GM12873 (cell line): ENCODE measurements around the gene BAG3.

ENCODE experiments used
- TF ChIP-seq, protein P1 (sequence below): IDR thresholded peaks from 2 replicates; pipeline ENCODE4 v1.5.1; 2012; ENCODE audit warnings: low read depth, mild to moderate bottlenecking, moderate library complexity, low read length, control low read depth; ENCODE audit not compliant: insufficient read depth; ENCODE audit errors: missing control alignments

The BAG3 gene

DNA sequence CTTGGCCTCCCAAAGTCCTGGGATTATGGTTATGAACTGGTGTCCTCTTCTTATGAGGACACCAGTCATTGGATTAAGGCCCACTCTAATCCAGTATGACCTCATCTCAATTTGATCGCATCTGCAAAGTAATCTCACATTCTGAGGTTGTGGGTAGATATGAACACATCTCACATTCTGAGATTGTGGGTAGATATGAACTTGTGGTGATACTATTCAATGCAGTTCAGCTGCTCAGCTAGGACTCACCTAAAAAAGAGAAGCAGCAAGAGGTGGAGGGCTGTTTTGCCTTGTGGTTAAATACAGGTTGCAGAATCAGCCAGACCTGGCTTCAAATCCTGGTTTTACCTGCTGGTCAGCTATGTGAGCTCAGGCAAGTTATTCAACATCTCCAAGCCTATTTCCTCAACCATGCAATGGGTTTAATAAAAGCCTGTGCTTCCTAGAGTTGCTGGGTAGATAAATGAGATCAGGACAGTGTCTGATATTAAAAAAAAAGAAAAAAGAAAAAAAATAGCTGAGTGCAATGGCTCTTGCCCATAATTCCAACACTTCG, 8.5 kb upstream of the BAG3 start:
- TF ChIP-seq, protein P1, sequence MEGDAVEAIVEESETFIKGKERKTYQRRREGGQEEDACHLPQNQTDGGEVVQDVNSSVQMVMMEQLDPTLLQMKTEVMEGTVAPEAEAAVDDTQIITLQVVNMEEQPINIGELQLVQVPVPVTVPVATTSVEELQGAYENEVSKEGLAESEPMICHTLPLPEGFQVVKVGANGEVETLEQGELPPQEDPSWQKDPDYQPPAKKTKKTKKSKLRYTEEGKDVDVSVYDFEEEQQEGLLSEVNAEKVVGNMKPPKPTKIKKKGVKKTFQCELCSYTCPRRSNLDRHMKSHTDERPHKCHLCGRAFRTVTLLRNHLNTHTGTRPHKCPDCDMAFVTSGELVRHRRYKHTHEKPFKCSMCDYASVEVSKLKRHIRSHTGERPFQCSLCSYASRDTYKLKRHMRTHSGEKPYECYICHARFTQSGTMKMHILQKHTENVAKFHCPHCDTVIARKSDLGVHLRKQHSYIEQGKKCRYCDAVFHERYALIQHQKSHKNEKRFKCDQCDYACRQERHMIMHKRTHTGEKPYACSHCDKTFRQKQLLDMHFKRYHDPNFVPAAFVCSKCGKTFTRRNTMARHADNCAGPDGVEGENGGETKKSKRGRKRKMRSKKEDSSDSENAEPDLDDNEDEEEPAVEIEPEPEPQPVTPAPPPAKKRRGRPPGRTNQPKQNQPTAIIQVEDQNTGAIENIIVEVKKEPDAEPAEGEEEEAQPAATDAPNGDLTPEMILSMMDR: no peak

DNA sequence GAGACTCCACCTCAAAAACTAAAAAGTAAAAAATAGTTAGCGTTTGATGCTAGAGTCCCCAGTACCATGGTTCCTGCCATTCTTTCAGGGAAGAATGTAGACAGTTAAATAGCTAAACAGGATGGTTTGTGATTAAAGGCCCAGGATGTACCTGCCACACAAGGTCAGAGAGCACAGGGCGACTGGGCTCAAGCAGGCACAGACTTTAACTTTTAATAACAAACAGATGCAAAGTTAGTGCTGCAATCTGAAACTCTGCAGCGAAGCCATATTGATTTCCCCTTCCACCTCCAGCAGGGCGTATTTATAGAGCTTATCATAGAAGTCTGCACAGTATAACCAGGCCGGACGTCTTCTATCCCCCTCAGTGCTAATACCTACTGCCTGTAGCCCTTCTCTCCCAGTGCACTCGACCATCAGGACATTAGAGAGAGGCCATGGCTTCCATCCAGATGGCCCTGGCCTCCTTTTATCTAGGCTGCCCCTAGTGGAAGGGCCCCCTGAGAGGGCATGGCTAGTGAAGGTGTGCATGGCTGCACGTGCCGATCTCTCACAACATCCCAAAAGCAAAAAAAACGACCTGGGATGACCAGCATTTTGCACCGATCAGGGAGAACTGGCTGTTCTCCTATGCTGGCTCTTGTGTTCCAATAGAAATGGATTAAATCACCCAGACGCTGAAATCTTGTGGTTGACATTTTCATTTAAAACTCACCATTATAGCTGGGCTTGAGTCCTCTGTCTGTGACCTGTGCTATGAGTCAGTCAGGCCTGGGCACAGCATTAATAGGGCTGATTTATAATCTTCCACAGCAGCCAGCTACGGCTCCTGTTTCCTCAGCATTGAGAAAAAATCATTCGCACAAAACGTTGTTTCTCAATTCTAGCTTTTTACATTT, 7.6 kb upstream of the BAG3 start:
- TF ChIP-seq, protein P1: no peak

DNA sequence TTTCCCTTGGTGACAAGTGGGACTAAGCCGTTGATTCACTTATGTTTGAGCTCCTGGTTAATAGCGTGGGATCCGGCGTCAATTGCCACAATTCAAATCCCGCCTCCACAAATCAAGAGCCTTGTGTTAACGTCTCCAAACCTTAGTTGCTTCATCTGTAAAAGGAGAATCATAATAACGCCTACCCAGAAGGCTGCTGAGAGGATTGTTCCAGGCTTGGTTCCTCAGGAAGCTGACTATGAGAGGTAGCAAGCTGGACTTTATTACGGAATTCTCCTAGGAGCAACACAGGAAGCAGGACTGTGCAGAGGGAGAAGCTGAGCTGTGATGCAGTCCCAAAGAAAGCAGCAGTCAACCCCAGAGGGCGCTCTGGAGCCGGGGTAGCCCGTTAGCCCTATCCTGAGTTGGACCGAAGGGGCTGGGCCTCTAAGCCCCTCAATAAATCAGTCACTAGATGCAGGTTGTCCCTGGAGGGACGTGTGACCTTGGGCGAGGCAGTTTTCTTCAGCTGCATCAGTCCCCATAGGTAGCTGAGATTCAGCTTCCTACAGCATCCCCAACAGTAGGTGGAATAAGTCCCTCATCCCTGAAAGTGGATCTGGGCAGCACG, 6.9 kb upstream of the BAG3 start:
- TF ChIP-seq, protein P1: peak; percentile 31

DNA sequence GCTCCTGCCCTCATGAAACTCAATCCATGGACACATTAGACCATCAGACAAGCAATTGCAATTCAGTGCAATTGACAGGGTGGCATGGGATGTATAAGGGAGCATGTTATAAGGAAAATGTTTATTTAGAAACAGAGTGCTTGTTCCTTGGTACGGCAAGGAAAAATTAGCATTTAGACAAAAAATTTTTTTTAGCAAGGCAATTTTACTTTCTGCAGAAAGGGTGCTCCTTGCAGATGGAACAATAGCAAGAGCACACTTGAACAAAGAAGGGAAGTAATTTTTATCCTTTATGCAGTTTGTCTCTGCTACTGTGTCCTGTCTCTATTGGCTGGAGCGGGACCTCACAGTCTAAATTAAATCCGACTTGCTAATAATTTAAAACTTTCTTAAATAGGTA, 6.2 kb upstream of the BAG3 start:
- TF ChIP-seq, protein P1: no peak

DNA sequence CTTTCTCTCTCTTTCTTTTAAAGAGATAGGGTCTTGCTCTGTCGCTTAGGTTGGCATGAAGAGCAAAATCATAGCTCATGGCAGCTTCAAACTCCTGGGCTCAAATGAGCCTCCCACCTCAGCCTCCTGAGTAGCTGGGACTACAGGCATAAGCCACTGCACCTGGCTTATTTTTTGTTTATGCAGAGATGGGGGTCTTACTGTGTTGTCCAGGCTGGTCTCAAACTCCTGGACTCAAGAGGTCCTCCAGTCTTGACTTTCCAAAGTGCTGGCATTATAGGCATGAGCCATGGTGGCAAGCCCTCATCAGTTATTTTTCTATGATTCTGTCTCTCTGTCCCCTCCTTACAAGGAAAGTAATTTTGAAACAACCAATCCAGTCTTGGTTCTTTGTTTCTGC, 1.1 kb upstream of the BAG3 start:
- TF ChIP-seq, protein P1: no peak

DNA sequence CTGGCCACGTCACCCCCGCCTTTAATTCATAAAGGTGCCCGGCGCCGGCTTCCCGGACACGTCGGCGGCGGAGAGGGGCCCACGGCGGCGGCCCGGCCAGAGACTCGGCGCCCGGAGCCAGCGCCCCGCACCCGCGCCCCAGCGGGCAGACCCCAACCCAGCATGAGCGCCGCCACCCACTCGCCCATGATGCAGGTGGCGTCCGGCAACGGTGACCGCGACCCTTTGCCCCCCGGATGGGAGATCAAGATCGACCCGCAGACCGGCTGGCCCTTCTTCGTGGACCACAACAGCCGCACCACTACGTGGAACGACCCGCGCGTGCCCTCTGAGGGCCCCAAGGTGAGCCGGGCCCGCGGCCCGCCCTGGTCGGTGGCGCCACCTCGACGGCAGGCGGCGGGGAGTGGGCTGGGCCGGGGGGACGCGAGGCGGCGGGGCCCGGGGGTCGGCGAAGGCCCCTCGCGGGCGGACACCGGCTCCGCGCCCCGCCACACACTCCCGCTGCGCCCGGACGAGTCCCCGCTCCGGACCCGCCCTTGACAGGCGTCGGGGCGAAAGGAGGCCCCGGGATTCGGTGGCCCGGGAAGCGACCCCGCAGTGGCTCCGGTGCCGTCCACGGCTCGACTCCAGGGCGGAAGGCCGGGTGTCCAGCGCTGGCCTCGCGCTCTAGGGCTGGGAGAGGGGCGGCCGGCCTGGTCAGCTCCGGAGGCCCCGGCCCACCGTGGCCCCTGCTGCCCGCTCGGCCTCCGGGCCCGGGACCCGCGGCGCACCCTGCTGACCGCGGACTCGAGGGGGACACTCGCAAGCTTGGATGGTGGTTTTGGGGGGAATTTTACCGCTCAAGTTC, 557 bp downstream of the BAG3 start:
- TF ChIP-seq, protein P1: no peak
